Activated CD4-positive, alpha-beta T cell treated with anti-CD3 and anti-CD28 coated beads for 36 hours (primary cell): Measurements from ENCODE around the gene SPIRE1. TPM values are rescaled to one million over a fixed set of nuclear protein-coding genes. Genes with fewer than 3 reads are reported as not detected.

ENCODE experiments used
- ATAC-seq: fragments of 200-7000 bp; cut with Tn5 transposase; one replicate; pipeline ENCODE4 v1.10.0; 2021; ENCODE audit warnings: mild to moderate bottlenecking, moderate library complexity
- CTCF ChIA-PET: fragments of 350-600 bp; sonication (Branson Sonifier 250); formaldehyde crosslinking; loops from one replicate; lab custom pipeline; 2021; ENCODE audit warnings: antibody characterized with exemption; lab: Charles Lee
- POLR2A ChIA-PET: fragments of 350-600 bp; sonication (Branson Sonifier 250); formaldehyde crosslinking; loops from one replicate; lab custom pipeline; 2021; ENCODE audit warnings: antibody characterized with exemption, inconsistent platforms; lab: Charles Lee
- DNase-seq: peaks from one replicate; pipeline ENCODE4 v3.0.0-alpha.2; 2020
- H3K27ac Mint-ChIP-seq: one replicate; pipeline ENCODE4 v1.8.0; 2021; ENCODE audit warnings: mixed read lengths
- H3K27me3 Mint-ChIP-seq: one replicate; pipeline ENCODE4 v1.8.0; 2021; ENCODE audit warnings: mixed read lengths
- H3K36me3 Mint-ChIP-seq: one replicate; pipeline ENCODE4 v1.8.0; 2021; ENCODE audit warnings: low read depth, mixed read lengths
- H3K4me1 Mint-ChIP-seq: one replicate; pipeline ENCODE4 v1.8.0; 2021; ENCODE audit warnings: mixed read lengths
- H3K4me3 Mint-ChIP-seq: one replicate; pipeline ENCODE4 v1.8.0; 2021; ENCODE audit warnings: mild to moderate bottlenecking, moderate library complexity, mixed read lengths
- H3K9me3 Mint-ChIP-seq: one replicate; pipeline ENCODE4 v1.8.0; 2021; ENCODE audit warnings: low read depth, mixed read lengths
- intact Hi-C, 2 experiments: fragments of 100-400 bp; cut with DNase I in 1 of 2; cut with micrococcal nuclease in 1 of 2; formaldehyde crosslinking; loops; one replicate each; pipeline versions ENCODE4 v1.14.2 to v1.15.1; 2022 to 2024; cut with DNase I, micrococcal nuclease
- total RNA-seq, 2 experiments: library from RNA; stranded (reverse); gene quantifications; one replicate each; pipeline ENCODE4 v1.2.3, GENCODE V29; 2021

The SPIRE1 gene
- 1 to 10 TPM; 3.0 to 3.8 TPM for total RNA-seq

DNA sequence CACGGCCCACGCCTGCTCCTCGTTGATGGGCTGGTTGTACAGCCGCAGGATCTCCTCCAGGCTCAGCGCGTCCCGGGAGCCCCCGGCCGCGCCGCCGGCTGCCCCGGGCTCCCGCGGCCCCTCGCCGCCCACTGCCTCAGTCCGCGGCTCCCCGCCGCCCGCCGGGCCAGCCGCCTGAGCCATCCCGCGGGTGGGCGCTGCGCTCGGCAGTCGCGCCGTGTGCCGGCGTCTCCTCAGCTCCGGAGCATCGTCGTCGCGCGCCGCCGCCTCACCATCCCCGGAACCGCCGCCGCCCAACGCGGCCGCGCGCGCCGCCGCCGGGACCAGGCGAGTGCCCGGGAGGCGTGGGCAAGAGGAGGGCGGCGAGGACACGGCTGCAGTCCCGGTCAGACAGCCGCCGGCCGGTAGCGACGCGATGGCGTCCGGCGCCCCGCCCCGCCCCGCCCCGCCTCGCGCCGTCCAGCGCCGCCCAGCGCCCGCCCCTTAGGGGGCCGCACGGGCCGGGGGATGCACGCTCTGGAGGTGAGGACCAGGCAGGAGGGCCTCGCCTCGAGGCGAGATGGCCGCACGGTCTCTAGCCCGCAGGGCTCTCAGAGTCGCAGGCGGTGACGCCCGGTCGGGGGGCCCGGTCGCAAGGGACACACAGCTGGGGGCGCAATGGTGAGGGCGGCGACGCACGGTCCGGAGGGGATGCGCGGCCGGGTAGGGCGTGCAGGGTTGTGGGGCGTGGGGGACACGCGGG is at the start of gene SPIRE1:
Gene SPIRE1 (minus strand): TSS at position 424 of the 742 bp plus-strand sequence. CDS start 241 bp downstream, at position 183.
- H3K27ac Mint-ChIP-seq, result no peak within 1 kb of the TSS

DNA sequence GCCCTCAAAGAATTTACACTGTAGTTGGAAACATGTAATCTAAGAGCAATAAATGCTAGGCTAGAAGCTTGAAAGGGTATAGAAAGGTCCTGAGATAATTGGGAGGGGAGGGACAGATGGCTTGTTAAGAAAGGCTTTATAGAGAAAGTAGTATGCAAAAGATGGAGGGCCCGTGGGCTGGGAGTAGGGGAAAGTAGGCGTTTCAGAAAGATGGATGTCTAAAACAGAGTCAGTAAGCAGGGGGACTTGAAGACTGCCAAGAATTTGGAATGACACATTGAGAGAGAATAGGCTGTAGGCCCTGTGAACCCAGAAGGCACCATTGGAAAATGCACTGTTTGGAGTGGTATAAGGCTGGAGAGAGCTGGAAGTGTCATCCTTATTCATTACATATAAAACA is 45.8 kb upstream of the SPIRE1 start:
- Mint-ChIP-seq H3K9me3 (no peaks in the 10 kb centered on the region), H3K36me3 (peaks cover 28% of the 10 kb centered on the region), H3K4me3 (peak overlapping the region; percentile 96), H3K27ac (peak overlapping the region; percentile 96), H3K4me1 (peaks cover 30% of the 10 kb centered on the region), H3K27me3 (no peaks in the 10 kb centered on the region)
- intact Hi-C loops, result loop anchor here (2.0 to 5.0 kb wide), 7 partner anchors 47 to 1023 kb away; partner anchors contain the start of genes CEP192 (in 1 of the 2), CHMP1B (in 1 of the 2), FAM210A (in 1 of the 2) and IMPA2 (in 1 of the 2)
- DNase-seq, result peak; percentile 48
- ATAC-seq, result peak; percentile 12
- CTCF ChIA-PET, result interaction anchor here (0.6 to 1.1 kb wide), 4 partner anchors 179 to 824 kb away, joined by 3 to 4 read pairs (median 3); no protein-coding TSS in a partner anchor
- POLR2A ChIA-PET, result interaction anchor here (0.6 to 2.3 kb wide), 3 partner anchors 73 to 327 kb away, joined by 3 to 10 read pairs (median 3); partner anchors contain the start of gene AFG3L2

More for the DNA sequence above, at the start of gene SPIRE1:
- peak; percentile 61 for DNase-seq
- Mint-ChIP-seq H3K4me3 (peak within 1 kb of the TSS; percentile 71), H3K9me3 (no peaks in the 10 kb centered on the region), H3K36me3 (no peaks in the 10 kb centered on the region), H3K4me1 (peaks cover 17% of the 10 kb centered on the region), H3K27me3 (peaks cover 20% of the 10 kb centered on the region)
- intact Hi-C loops, result loop anchor here (1.0 to 10.0 kb wide), 7 partner anchors 45 to 673 kb away; partner anchors contain the start of genes AFG3L2 (in 2 of the 2), CEP76 (in 1 of the 2), IMPA2 (in 1 of the 2) and PRELID3A (in 1 of the 2)
- ATAC-seq, result peak; percentile 57
- ChIA-PET CTCF (interaction anchor here (0.6 to 2.8 kb wide), 4 partner anchors 12 to 951 kb away, joined by 3 to 21 read pairs (median 5); partner anchors contain the start of gene AFG3L2), POLR2A (no interaction called here)

DNA sequence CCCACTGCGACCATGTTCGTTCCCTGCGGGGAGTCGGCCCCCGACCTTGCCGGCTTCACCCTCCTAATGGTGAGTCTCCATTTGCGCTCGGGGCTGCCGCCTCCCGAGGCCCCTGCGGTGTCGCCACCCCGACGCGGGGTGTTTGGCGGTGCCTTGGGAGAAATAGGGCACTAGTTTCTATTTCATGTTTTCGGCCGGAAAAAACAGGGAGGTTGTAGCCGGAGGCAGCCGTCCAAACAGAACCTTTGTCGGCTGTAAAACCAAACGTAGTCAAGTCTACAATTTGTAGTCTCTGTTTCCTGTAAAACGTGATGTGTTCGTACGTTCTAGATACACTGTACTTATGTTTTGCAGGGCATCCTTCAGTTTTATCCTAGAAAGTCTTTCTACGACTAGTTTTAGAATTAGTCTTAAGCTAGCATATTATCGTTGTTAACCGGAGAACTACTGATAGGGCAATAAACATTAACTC is 45.2 kb upstream of the SPIRE1 start:
- intact Hi-C loops, result loop anchor here (2.0 to 5.0 kb wide), 7 partner anchors 46 to 1024 kb away; partner anchors contain the start of genes CEP192 (in 1 of the 2), CHMP1B (in 1 of the 2), FAM210A (in 1 of the 2) and IMPA2 (in 1 of the 2)
- Mint-ChIP-seq H3K4me3 (peak overlapping the region; percentile 96), H3K27me3 (no peaks in the 10 kb centered on the region), H3K4me1 (peaks cover 30% of the 10 kb centered on the region), H3K36me3 (peaks cover 29% of the 10 kb centered on the region), H3K27ac (peak overlapping the region; percentile 96), H3K9me3 (no peaks in the 10 kb centered on the region)
- ATAC-seq, result peak; percentile 53
- POLR2A ChIA-PET, result interaction anchor here (1.0 to 2.3 kb wide), 7 partner anchors 18 to 326 kb away, joined by 3 to 12 read pairs (median 5); partner anchors contain the start of genes AFG3L2, CEP192 and PTPN2
- DNase-seq, result no peak
- CTCF ChIA-PET, result interaction anchor here (0.7 to 1.6 kb wide), 4 partner anchors 180 to 825 kb away, joined by 3 to 5 read pairs (median 4); partner anchors contain the start of gene AFG3L2

DNA sequence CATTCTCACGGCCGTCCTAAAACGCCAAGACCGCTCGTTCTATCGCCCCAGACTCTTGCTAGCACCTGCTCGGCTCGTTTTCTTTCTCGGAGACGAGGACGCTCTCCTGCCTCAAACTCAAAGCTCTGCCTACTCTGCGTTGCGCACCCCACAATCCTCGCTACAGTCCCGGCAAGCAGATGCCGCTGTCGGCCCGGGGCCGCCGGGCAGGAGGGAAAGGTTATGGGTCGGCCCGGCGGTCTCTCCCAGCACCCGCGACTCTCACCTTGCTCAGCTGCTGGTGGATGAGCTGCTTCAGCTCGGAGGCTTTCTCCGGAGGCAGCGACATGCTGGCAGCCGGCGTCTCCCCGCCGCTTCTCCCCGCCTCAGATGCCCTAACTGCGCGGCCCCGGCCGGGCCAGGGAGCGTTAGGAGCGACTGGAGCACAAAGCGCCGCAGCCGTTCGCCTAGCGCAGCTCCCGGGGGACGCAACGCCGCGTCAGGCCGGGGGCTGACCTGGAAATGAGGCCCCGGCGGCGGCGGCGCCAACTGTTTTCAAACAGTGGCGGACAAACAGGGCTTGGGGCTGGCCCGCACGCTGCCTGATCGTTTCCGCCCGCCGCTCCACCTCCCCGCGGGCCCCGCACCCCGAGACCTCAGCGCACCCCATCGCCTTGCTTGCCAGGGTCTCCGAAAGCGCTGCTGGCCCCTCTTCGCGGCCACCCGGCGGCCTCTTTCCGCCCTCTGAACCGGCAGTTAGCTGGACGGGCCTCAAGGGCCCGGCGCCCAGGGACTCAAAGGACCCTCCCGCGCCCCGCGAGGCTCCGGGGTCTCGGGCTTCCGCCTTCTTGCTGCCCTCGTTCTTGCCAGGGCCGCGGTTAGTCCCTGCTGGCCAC is 44.6 kb upstream of the SPIRE1 start, which contains the start of the genes CEP76 and PSMG2:
Gene CEP76 (minus strand): TSS at position 503 of the 875 bp plus-strand sequence. CDS start 175 bp downstream, at position 328.
Gene PSMG2 (plus strand): TSS at position 822 of the 875 bp plus-strand sequence. CDS start 66 bp downstream, outside the sequence.
- DNase-seq, result peak; percentile 90
- Mint-ChIP-seq H3K4me1 (peaks cover 30% of the 10 kb centered on the region), H3K36me3 (peaks cover 23% of the 10 kb centered on the region), H3K27me3 (no peaks in the 10 kb centered on the region), H3K27ac (peak within 1 kb of the TSS; percentile 96), H3K4me3 (peak within 1 kb of the TSS; percentile 96), H3K9me3 (no peaks in the 10 kb centered on the region)
- POLR2A ChIA-PET, result interaction anchor here (0.7 to 2.3 kb wide), 8 partner anchors 19 to 326 kb away, joined by 3 to 12 read pairs (median 4); partner anchors contain the start of genes AFG3L2, CEP192 and PTPN2
- intact Hi-C loops, result loop anchor here (1.0 to 5.0 kb wide), 11 partner anchors 46 to 1024 kb away; partner anchors contain the start of genes AFG3L2 (in 2 of the 2), CEP192 (in 2 of the 2), CHMP1B (in 1 of the 2) and FAM210A (in 1 of the 2)
- CTCF ChIA-PET, result interaction anchor here (0.6 to 1.6 kb wide), 6 partner anchors 20 to 326 kb away, joined by 3 to 5 read pairs (median 4); partner anchors contain the start of gene AFG3L2
- ATAC-seq, result peak; percentile 85

DNA sequence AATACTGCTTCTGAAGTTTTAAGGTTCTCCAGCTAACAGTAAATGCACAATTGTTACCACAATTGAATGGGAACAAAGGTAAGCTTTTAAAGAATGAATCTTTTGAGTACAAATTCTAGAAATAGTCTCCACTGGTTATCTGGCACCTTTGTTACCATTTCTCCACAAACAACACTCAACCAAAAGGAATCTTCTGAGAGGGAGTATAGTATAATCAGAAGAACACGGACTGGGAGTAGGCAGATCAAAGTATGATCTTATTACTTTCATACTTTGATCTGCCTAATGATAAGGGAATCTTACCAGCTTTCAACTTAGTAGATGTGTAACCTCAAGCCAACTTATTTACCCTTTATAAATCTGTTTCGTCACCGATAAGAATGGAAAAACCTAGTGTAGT is 43.3 kb upstream of the SPIRE1 start:
- H3K4me1 Mint-ChIP-seq, result peaks cover 30% of the 10 kb centered on the region
- DNase-seq, result no peak
- H3K36me3 Mint-ChIP-seq, result peaks cover 19% of the 10 kb centered on the region
- ChIA-PET CTCF (interaction anchor here (0.7 to 1.3 kb wide), 3 partner anchors 9 to 234 kb away, joined by 3 to 5 read pairs (median 4); no protein-coding TSS in a partner anchor), POLR2A (interaction anchor here (1.7 kb wide), 1 partner anchor 290 kb away, joined by 5 read pairs; the partner anchor contains the start of gene CEP192)
- H3K9me3 Mint-ChIP-seq, result no peaks in the 10 kb centered on the region
- no peaks in the 10 kb centered on the region for H3K27me3 Mint-ChIP-seq
- H3K4me3 Mint-ChIP-seq, result peak overlapping the region; percentile 96
- H3K27ac Mint-ChIP-seq, result peak overlapping the region; percentile 96
- intact Hi-C loops, result loop anchor here (5.0 kb wide), 3 partner anchors 291 to 849 kb away; partner anchors contain the start of genes CEP192 (in 1 of the 2) and CHMP1B (in 1 of the 2)
- no peak for ATAC-seq

DNA sequence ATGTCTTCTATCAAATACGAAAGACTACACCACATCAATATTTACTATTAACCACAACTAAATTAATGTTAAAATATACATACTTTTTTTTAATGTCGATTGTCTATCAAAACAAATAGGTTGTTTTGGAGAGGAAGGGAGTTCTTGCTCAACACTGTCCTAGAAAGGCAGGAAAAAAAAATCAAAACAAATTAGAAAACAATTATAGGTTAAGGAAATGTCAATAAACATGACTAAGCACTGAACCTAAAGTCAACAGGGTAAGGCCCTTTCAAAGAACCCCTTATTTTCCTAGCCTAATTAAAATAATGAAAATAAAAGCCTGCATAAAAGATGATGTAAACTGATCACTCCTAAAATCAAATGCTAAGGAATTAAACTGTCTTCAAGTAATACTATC is 41.8 kb upstream of the SPIRE1 start:
- ChIA-PET CTCF (interaction anchor here (0.7 kb wide), 1 partner anchor 320 kb away, joined by 3 read pairs; no protein-coding TSS in a partner anchor), POLR2A (interaction anchor here (0.7 kb wide), 1 partner anchor 315 kb away, joined by 4 read pairs; no protein-coding TSS in a partner anchor)
- H3K4me1 Mint-ChIP-seq, result peaks cover 21% of the 10 kb centered on the region
- ATAC-seq (no peak), DNase-seq (no peak)
- peaks cover 19% of the 10 kb centered on the region for H3K36me3 Mint-ChIP-seq
- intact Hi-C loops, result loop anchor here (5.0 kb wide), 3 partner anchors 293 to 847 kb away; partner anchors contain the start of genes CEP192 (in 1 of the 2) and CHMP1B (in 1 of the 2)
- no peaks in the 10 kb centered on the region for H3K27me3 Mint-ChIP-seq
- no peaks in the 10 kb centered on the region for H3K9me3 Mint-ChIP-seq
- H3K4me3 Mint-ChIP-seq, result no peak overlapping the region
- no peak overlapping the region for H3K27ac Mint-ChIP-seq

DNA sequence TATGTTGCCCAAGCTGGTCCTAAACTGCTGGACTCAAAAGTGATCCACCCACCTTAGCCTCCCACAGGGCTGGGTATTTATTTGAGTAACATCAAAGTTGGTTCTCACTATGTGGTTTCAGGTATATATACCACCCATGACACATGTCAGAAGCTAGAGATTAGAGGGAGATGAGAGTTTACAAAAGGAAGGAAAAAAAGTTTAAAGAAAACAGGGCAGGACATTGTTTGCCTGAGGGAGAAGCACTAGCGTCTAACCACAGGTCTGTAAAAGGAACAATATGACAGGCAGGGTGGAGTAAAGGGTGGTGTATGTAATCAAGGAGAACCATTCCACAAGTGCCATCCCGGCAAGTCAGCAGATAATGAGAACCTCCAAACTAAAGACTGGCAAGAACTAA is 36.1 kb upstream of the SPIRE1 start:
- Mint-ChIP-seq H3K4me3 (no peak overlapping the region), H3K27me3 (no peaks in the 10 kb centered on the region), H3K9me3 (no peaks in the 10 kb centered on the region), H3K27ac (no peak overlapping the region), H3K4me1 (peaks cover 14% of the 10 kb centered on the region), H3K36me3 (peaks cover 18% of the 10 kb centered on the region)
- CTCF ChIA-PET, result interaction anchor here (0.6 kb wide), 1 partner anchor 34 kb away, joined by 3 read pairs; no protein-coding TSS in a partner anchor
- POLR2A ChIA-PET, result interaction anchor here (0.6 kb wide), 3 partner anchors 25 to 226 kb away, joined by 3 to 7 read pairs (median 3); no protein-coding TSS in a partner anchor
- intact Hi-C loops, result no loop called here
- DNase-seq (peak; percentile 10), ATAC-seq (peak; percentile 68)

DNA sequence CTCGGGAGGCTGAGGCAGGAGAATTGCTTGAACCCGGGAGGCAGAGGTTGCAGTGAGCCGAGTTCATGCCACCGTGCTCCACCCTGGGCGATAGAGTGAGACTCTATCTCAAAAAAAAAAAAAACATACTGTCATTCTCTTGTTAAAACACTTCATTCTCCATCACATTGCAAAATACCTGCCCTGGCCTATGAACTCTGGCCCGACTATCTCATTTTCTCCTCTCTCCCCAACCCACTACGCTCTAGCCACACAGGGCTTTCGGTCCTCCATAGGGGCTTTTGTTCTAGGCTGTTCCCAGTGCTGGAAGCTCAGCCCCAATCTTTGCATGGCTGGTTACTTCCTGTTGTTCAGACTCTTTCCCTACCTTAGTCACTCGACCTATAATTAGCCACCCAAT is 34.3 kb upstream of the SPIRE1 start:
- H3K9me3 Mint-ChIP-seq, result no peaks in the 10 kb centered on the region
- peaks cover 10% of the 10 kb centered on the region for H3K36me3 Mint-ChIP-seq
- ChIA-PET POLR2A (interaction anchor here (0.9 kb wide), 1 partner anchor 254 kb away, joined by 4 read pairs; no protein-coding TSS in a partner anchor), CTCF (interaction anchor here (0.6 to 0.7 kb wide), 3 partner anchors 9 to 239 kb away, joined by 3 to 4 read pairs (median 3); no protein-coding TSS in a partner anchor)
- H3K27ac Mint-ChIP-seq, result no peak overlapping the region
- H3K4me1 Mint-ChIP-seq, result peaks cover 14% of the 10 kb centered on the region
- no peak overlapping the region for H3K4me3 Mint-ChIP-seq
- intact Hi-C loops, result no loop called here
- no peak for ATAC-seq
- no peak for DNase-seq
- no peaks in the 10 kb centered on the region for H3K27me3 Mint-ChIP-seq

DNA sequence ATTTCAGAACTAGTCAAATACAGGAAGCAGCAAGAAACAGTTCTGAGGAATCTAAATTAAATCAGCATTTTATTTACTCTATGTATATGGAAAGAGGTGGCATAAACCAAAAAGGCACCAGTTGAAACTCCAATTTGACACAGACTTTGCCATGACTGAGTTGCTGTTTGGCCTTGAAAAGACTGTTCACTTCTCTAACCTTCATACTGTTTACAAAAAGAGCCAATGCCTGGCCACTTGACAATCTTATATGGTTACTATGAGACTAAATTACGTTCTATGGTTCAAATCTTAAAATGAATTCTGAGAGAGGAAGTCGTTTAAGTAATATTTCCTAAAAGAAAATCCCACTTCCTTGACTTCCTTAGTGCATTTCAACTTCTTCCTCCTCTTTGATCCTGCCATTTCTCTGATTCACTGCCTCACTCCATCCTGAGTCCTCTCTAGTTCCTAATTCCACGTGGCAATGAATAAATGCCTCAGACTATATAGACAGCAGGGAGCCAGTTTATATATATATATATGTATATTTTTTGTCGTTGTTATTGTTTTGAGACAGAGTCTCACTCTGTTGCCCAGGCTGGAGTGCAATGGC is 31.4 kb upstream of the SPIRE1 start:
- ChIA-PET POLR2A (no interaction called here), CTCF (no interaction called here)
- peaks cover 8% of the 10 kb centered on the region for H3K36me3 Mint-ChIP-seq
- H3K9me3 Mint-ChIP-seq, result no peaks in the 10 kb centered on the region
- no peak for ATAC-seq
- H3K4me1 Mint-ChIP-seq, result peaks cover 13% of the 10 kb centered on the region
- intact Hi-C loops, result no loop called here
- DNase-seq, result no peak
- no peaks in the 10 kb centered on the region for H3K27me3 Mint-ChIP-seq
- no peak overlapping the region for H3K27ac Mint-ChIP-seq
- H3K4me3 Mint-ChIP-seq, result no peak overlapping the region
